ENCODE results near the gene MAN2A1.

The MAN2A1 gene

DNA sequence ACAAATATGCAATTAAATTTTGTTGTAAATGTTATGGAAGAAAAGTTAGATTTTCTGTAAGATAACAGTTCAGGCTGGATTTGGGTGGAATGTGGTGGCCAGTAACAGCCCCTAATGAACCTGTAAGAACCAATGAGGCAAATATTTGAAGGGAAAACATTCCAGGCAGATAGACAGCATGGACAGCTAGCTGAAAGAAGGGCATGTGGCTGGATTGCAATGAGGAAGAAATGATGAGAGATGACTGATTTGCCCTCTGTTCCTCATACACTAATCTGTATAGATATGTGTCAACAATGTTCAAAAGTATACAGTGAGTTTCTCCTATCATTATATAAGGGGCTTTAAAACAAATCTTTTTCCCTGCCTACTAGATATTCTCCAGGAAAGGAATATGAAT is 58.8 kb downstream of the MAN2A1 start:
- no peak for DNase-seq (ENCODE audit: low spot score)
- in situ Hi-C loops (cut with MboI; ENCODE audit: low pct_unique_long_range_greater_than_20kb, low sequenced_read_pairs, unreplicated experiment), result no loop called here
- no peak for TF ChIP-seq CTCF (IDR thresholded peaks at IDR 0.05; ENCODE audit: extremely low read depth, insufficient read depth, missing control alignments)

DNA sequence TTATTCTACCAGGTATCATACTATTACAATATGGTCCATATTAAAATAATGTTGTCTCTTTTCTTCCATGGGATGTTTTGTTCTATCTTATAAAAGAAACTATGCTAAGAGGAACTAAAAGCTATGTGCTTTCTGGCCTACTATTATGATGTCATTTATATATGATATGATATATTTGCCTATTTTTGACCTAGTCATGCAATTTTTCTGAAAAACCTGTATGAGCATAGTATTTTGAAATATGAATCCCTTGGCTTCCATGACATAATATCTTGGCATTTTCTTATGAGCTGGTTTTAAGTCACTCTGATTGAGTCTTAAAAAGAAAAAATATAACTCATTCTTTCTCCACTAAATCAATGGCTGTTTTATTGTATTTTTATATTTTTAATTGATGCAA is 60.7 kb downstream of the MAN2A1 start:
- no peak for TF ChIP-seq CTCF (IDR thresholded peaks at IDR 0.05; ENCODE audit: extremely low read depth, insufficient read depth, missing control alignments)

DNA sequence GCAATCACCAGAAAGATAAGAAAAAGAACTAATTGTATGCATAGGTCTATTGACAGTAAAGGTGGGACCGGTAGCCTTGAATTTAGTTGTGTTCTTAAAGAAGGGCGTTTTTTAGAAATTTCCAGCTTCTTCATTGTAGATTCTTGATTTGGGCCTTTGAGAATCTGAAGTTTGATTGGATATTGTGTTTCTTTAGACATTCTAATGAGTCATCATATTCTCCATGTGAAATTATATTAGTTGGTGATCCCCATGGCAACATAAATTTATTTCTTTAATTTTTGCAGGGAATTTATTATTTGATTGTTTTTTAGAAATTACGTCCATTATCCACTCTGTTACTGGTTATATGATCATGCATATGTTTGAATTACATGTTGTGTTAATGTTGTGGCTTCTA is 63.6 kb downstream of the MAN2A1 start:
- in situ Hi-C loops (cut with MboI; ENCODE audit: low pct_unique_long_range_greater_than_20kb, low sequenced_read_pairs, unreplicated experiment), result no loop called here
- TF ChIP-seq CTCF (IDR thresholded peaks at IDR 0.05; ENCODE audit: extremely low read depth, insufficient read depth, missing control alignments), result no peak

More for the DNA sequence above, 60.7 kb downstream of the MAN2A1 start:
- DNase-seq (ENCODE audit: low spot score), result no peak
- in situ Hi-C loops (cut with MboI; ENCODE audit: low pct_unique_long_range_greater_than_20kb, low sequenced_read_pairs, unreplicated experiment), result no loop called here

DNA sequence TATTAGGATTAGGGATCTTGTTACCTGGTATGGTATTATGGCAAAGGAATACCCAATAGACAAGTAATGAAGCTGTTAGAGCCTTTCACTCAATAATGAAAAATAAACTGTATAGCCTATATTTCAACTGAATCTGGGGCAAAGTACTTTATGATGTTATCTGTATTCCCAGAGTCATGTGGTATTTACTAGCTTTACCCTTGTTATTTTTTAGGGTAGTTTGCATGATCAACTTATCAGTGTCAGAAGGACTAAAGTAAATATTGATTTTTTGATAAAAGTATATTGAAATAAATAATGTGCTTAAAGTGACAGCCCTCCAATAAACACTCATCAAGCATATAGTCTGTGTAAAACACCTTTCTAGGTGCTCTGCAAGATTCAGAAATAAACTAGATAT is 64.6 kb downstream of the MAN2A1 start:
- in situ Hi-C loops (cut with MboI; ENCODE audit: low pct_unique_long_range_greater_than_20kb, low sequenced_read_pairs, unreplicated experiment), result no loop called here
- no peak for DNase-seq (ENCODE audit: low spot score)
- no peak for TF ChIP-seq CTCF (IDR thresholded peaks at IDR 0.05; ENCODE audit: extremely low read depth, insufficient read depth, missing control alignments)

More for the DNA sequence above, 63.6 kb downstream of the MAN2A1 start:
- no peak for DNase-seq (ENCODE audit: low spot score)

- no peak for DNase-seq (ENCODE audit: low spot score)
- in situ Hi-C loops (cut with MboI; ENCODE audit: low pct_unique_long_range_greater_than_20kb, low sequenced_read_pairs, unreplicated experiment), result no loop called here
- TF ChIP-seq CTCF (IDR thresholded peaks at IDR 0.05; ENCODE audit: extremely low read depth, insufficient read depth, missing control alignments), result no peak
Observed at GRCh38 chr5:109755761-109756160, 66.0 kb downstream of the MAN2A1 start.

- no peak for DNase-seq (ENCODE audit: low spot score)
Observed at GRCh38 chr5:109756543-109757185, 66.9 kb downstream of the MAN2A1 start.

More at GRCh38 chr5:109756543-109757185, 66.9 kb downstream of the MAN2A1 start:
- in situ Hi-C loops (cut with MboI; ENCODE audit: low pct_unique_long_range_greater_than_20kb, low sequenced_read_pairs, unreplicated experiment), result no loop called here
- TF ChIP-seq CTCF (IDR thresholded peaks at IDR 0.05; ENCODE audit: extremely low read depth, insufficient read depth, missing control alignments), result no peak
